Neuronal stem cell (in vitro differentiated cells): Measurements from ENCODE around the gene SGSM2.
"Not testable (repeated sequence)": the region's sequence is repeated elsewhere in the genome, so short reads cannot be mapped to it uniquely, and the experiment has no call there.

Experiments used
- DNase-seq: peaks from one replicate; pipeline ENCODE4 v3.0.0-alpha.2; 2013; ENCODE audit warnings: low spot score
- H2AFZ ChIP-seq: one replicate; pipeline ENCODE4 v1.6.1; 2013; ENCODE audit warnings: mild to moderate bottlenecking, low read length, inconsistent platforms
- H2AK5ac ChIP-seq: 2 replicates; pipeline ENCODE4 v1.6.1; 2013; ENCODE audit warnings: low read depth, mild to moderate bottlenecking, inconsistent platforms, low read length, moderate library complexity, mixed read lengths
- H2BK120ac ChIP-seq: 2 replicates; pipeline ENCODE4 v1.6.1; 2013; ENCODE audit warnings: low read depth, mild to moderate bottlenecking, inconsistent platforms, low read length, moderate library complexity, mixed read lengths
- H2BK12ac ChIP-seq: one replicate; pipeline ENCODE4 v1.6.1; 2013; ENCODE audit warnings: low read length, inconsistent platforms
- H2BK15ac ChIP-seq: 2 replicates; pipeline ENCODE4 v1.6.1; 2013; ENCODE audit warnings: mild to moderate bottlenecking, low read length, inconsistent platforms, mixed read lengths
- H2BK5ac ChIP-seq: one replicate; pipeline ENCODE4 v1.6.1; 2013; ENCODE audit warnings: inconsistent platforms, mild to moderate bottlenecking, low read length, moderate library complexity
- H3K14ac ChIP-seq: one replicate; pipeline ENCODE4 v1.6.1; 2013; ENCODE audit warnings: low read length, inconsistent platforms
- H3K18ac ChIP-seq: 2 replicates; pipeline ENCODE4 v1.6.1; 2013; ENCODE audit warnings: low read length, inconsistent platforms
- H3K23ac ChIP-seq: 2 replicates; pipeline ENCODE4 v1.6.1; 2013; ENCODE audit warnings: low read depth, mild to moderate bottlenecking, mixed read lengths, low read length, inconsistent platforms; ENCODE audit not compliant: poor library complexity
- H3K27ac ChIP-seq: replicated peaks from 3 replicates; pipeline ENCODE4 v1.5.1; 2013; ENCODE audit warnings: low read length, inconsistent platforms
- H3K27me3 ChIP-seq, 3 experiments: 2 replicates each; pipeline ENCODE4 v1.6.1; 2013; ENCODE audit warnings: low read length in 3 of 3, mild to moderate bottlenecking in 2 of 3, inconsistent platforms in 1 of 3, low read depth in 1 of 3, mixed read lengths in 1 of 3, moderate library complexity in 1 of 3; ENCODE audit not compliant: control insufficient read depth in 3 of 3, insufficient read depth in 3 of 3
- H3K36me3 ChIP-seq, 2 donors: replicated peaks in 1 of 2; 2 replicates each; pipeline ENCODE4 v1.6.1; 2013; ENCODE audit warnings: low read length in 2 of 2; ENCODE audit not compliant: control insufficient read depth in 2 of 2, insufficient read depth in 2 of 2
- H3K4ac ChIP-seq: 2 replicates; pipeline ENCODE4 v1.6.1; 2013; ENCODE audit warnings: inconsistent platforms, mild to moderate bottlenecking, low read length, moderate library complexity
- H3K4me1 ChIP-seq, 2 donors: 1 replicate in 1 of 2; 2 replicates in 1 of 2; pipeline ENCODE4 v1.6.1; 2013; ENCODE audit warnings: low read length in 2 of 2, low read depth in 1 of 2; ENCODE audit not compliant: control insufficient read depth in 2 of 2, insufficient read depth in 1 of 2
- H3K4me2 ChIP-seq: one replicate; pipeline ENCODE4 v1.6.1; 2013; ENCODE audit warnings: mild to moderate bottlenecking, low read length, inconsistent platforms; ENCODE audit not compliant: insufficient read depth, poor library complexity, severe bottlenecking
- H3K4me3 ChIP-seq, 2 donors: 2 replicates each; pipeline ENCODE4 v1.5.1; 2013; ENCODE audit warnings: low read length in 2 of 2, mild to moderate bottlenecking in 2 of 2, inconsistent platforms in 1 of 2, moderate library complexity in 1 of 2
- H3K79me1 ChIP-seq: one replicate; pipeline ENCODE4 v1.6.1; 2013; ENCODE audit warnings: low read depth, mild to moderate bottlenecking, inconsistent platforms, low read length, moderate library complexity
- H3K9ac ChIP-seq: one replicate; pipeline ENCODE4 v1.6.1; 2013; ENCODE audit warnings: mild to moderate bottlenecking, low read depth, low read length, inconsistent platforms; ENCODE audit not compliant: poor library complexity
- H3K9me3 ChIP-seq, 2 donors: replicated peaks in 1 of 2; 2 replicates each; pipeline versions ENCODE3 to v1.6.1; 2013; ENCODE audit warnings: low read length in 2 of 2, mild to moderate bottlenecking in 2 of 2, inconsistent platforms in 1 of 2, low read depth in 1 of 2, mixed read lengths in 1 of 2, moderate library complexity in 1 of 2; ENCODE audit not compliant: control insufficient read depth in 2 of 2, insufficient read depth in 1 of 2
- H4K8ac ChIP-seq: one replicate; pipeline ENCODE4 v1.6.1; 2013; ENCODE audit warnings: low read depth, mild to moderate bottlenecking, inconsistent platforms, low read length, moderate library complexity
- H4K91ac ChIP-seq: one replicate; pipeline ENCODE4 v1.6.1; 2013; ENCODE audit warnings: low read length, low read depth, mild to moderate bottlenecking, inconsistent platforms; ENCODE audit not compliant: poor library complexity
- WGBS, 2 donors: extraction: QIAGEN DNeasy Blood & Tissue Kit; methylation state at CpG; one replicate each; pipeline ENCODE4 v1.1.7; 2013; ENCODE audit warnings: missing lambda C conversion rate in 2 of 2, mixed read lengths in 1 of 2; ENCODE audit not compliant: insufficient read length in 2 of 2, insufficient replicate concordance in 1 of 2; ENCODE audit errors: extremely low coverage in 2 of 2; 5-methylcytosine and 5-hydroxymethylcytosine counted together

The SGSM2 gene

DNA sequence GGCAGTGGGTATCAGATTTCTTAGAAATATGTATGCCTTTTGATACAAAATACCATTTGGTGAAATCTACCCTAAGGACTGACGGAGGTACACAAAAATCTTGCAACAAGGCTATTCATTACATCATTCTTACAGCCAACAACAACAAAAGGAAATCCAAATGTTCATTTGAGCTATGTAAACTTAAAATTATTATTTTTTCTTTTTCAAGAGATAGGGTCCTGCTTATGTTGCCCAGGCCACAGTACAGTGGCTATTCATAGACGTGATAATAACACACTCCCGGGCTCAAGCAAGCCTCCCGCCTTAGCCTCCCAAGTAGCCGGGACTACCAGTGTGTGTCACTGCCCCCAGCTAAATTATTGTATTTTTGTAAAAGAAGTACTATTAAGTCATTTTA is 24.6 kb upstream of the SGSM2 start:
- WGBS, 2 donors: no CpG with 5 or more reads among the region's 5 CpGs
- H3K9ac ChIP-seq: no peak overlapping the region
- DNase-seq: no peak
- H3K18ac ChIP-seq: no peak overlapping the region
- H3K4ac ChIP-seq: no peak overlapping the region
- H3K4me3 ChIP-seq: no peak overlapping the region
- no peak overlapping the region for H2AFZ ChIP-seq
- H2BK15ac ChIP-seq: no peak overlapping the region
- H3K4me1 ChIP-seq: no peaks in the 10 kb centered on the region
- H3K79me1 ChIP-seq: no peaks in the 10 kb centered on the region
- H3K27ac ChIP-seq: no peak overlapping the region
- no peak overlapping the region for H4K8ac ChIP-seq
- H2BK12ac ChIP-seq: no peak overlapping the region
- no peak overlapping the region for H2AK5ac ChIP-seq
- no peaks in the 10 kb centered on the region for H3K9me3 ChIP-seq
- no peak overlapping the region for H2BK120ac ChIP-seq
- H4K91ac ChIP-seq: no peak overlapping the region
- peaks cover 2 to 24% of the 10 kb centered on the region in 2 donors for H3K36me3 ChIP-seq
- no peak overlapping the region for H3K14ac ChIP-seq
- H3K27me3 ChIP-seq: no peaks in the 10 kb centered on the region
- H3K4me2 ChIP-seq: no peak overlapping the region
- H3K23ac ChIP-seq: no peak overlapping the region
- no peak overlapping the region for H2BK5ac ChIP-seq

DNA sequence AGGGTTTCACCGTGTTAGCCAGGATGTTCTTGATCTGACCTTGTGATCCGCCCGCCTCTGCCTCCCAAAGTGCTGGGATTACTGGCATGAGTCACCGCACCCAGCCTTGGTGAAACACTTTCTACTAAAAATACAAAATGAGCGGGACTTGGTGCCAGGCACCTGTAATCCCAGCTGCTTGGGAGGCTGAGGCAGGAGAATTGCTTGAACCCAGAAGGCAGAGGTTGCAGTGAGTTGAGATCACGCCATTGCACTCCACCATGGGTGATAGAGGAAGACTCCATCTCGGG is 20.4 kb upstream of the SGSM2 start:
- H2AFZ ChIP-seq, H3K4ac ChIP-seq, H3K79me1 ChIP-seq, H3K23ac ChIP-seq, H3K9ac ChIP-seq, H3K9me3 ChIP-seq, H3K27ac ChIP-seq, H3K18ac ChIP-seq, H2BK5ac ChIP-seq, DNase-seq, H2AK5ac ChIP-seq, H2BK15ac ChIP-seq, H3K14ac ChIP-seq, H3K4me3 ChIP-seq, H2BK12ac ChIP-seq, H4K8ac ChIP-seq, H3K27me3 ChIP-seq, H3K4me2 ChIP-seq, H4K91ac ChIP-seq, H3K4me1 ChIP-seq, H2BK120ac ChIP-seq: not testable (repeated sequence)
- WGBS, 2 donors: no CpG with 5 or more reads among the region's 7 CpGs
- H3K36me3 ChIP-seq: peaks cover 8 to 33% of the 10 kb centered on the region in 2 donors

DNA sequence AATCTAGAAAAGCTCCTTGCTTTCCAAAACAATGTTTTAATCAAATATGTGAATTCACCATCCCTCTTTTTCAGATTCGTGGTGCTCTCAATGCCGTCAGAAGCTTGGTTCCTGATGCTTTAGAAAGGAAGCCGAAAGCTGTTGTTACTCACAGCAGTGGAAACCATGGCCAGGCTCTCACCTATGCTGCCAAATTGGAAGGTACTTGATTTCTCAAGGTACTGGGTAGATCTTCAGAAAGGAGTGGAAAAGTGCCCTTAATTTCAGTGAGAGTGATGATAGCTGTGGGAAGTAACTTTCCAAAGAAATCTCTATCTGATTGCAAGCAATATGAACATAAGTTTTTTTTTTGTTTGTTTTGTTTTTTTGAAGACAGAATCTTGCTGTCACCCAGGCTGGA is 19.5 kb upstream of the SGSM2 start:
- Histone ChIP-seq H3K9me3 (no peaks in the 10 kb centered on the region), H3K18ac (no peak overlapping the region), H2BK12ac (no peak overlapping the region), H2BK15ac (no peak overlapping the region), H3K27ac (no peak overlapping the region), H3K79me1 (no peaks in the 10 kb centered on the region), H3K14ac (no peak overlapping the region), H3K4ac (no peak overlapping the region), H3K9ac (no peak overlapping the region), H4K91ac (no peak overlapping the region), H3K36me3 (peaks cover 11 to 42% of the 10 kb centered on the region in 2 donors), H2BK120ac (no peak overlapping the region), H4K8ac (no peak overlapping the region), H3K4me3 (no peak overlapping the region), H3K23ac (no peak overlapping the region), H3K27me3 (no peaks in the 10 kb centered on the region), H2AFZ (no peak overlapping the region), H2AK5ac (no peak overlapping the region), H3K4me2 (no peak overlapping the region), H3K4me1 (no peaks in the 10 kb centered on the region), H2BK5ac (no peak overlapping the region)
- WGBS, 2 donors: no CpG with 5 or more reads among the region's 3 CpGs
- no peak for DNase-seq

DNA sequence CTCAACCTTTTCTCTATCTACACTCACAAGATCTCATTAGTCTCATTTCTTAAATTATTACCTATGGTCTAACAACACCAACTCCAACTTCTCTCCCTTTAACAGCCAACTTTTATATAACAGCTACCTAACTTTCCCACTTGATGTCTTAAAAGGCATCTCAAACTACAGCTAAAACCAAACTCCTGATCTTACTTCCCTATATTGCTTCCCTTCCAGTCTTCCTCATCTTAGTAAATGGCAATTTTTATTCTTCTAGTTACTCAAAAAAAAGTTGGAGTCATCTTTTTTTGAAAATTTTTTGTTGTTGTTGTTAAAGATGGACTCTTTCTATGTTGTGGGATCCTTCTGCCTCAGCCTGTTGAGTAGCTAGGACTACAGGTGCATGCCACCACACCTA is 18.2 kb upstream of the SGSM2 start:
- Histone ChIP-seq H3K36me3 (peaks cover 21 to 54% of the 10 kb centered on the region in 2 donors), H3K4me3 (no peak overlapping the region), H4K8ac (no peak overlapping the region), H3K79me1 (no peaks in the 10 kb centered on the region), H3K14ac (no peak overlapping the region), H3K4me2 (no peak overlapping the region), H3K18ac (no peak overlapping the region), H3K23ac (no peak overlapping the region), H3K27me3 (no peaks in the 10 kb centered on the region), H3K4ac (no peak overlapping the region), H2BK12ac (no peak overlapping the region), H2AFZ (no peak overlapping the region), H3K27ac (no peak overlapping the region), H3K9me3 (no peaks in the 10 kb centered on the region), H3K4me1 (no peaks in the 10 kb centered on the region), H3K9ac (no peak overlapping the region), H4K91ac (no peak overlapping the region), H2AK5ac (no peak overlapping the region), H2BK5ac (no peak overlapping the region), H2BK15ac (no peak overlapping the region), H2BK120ac (no peak overlapping the region)
- no peak for DNase-seq
